NK-92 treated with Interleukin-12 subunit alpha and Interleukin-12 subunit beta, amount 100 ng/mL, for 24 hours (cell line): Measurements from ENCODE around the gene KIF17.

Experiments used
- DNase-seq: peaks from one replicate; lab custom pipeline; 2025; lab: John Stamatoyannopoulos, UW

Gene KIF17

GRCh38 chr1:20710469-20711284 is 7.1 kb downstream of the KIF17 start:
- DNase-seq: no peak

- DNase-seq: no peak
Measured at GRCh38 chr1:20709868-20710267, 7.9 kb downstream of the KIF17 start.

- no peak for DNase-seq
Measured at GRCh38 chr1:20708891-20709290, 8.9 kb downstream of the KIF17 start.

- DNase-seq: no peak
Measured at GRCh38 chr1:20708057-20708456, 9.8 kb downstream of the KIF17 start.

- DNase-seq: no peak
Measured at GRCh38 chr1:20706841-20707240, 11.0 kb downstream of the KIF17 start.

GRCh38 chr1:20705203-20705755 is 12.5 kb downstream of the KIF17 start:
- no peak for DNase-seq

GRCh38 chr1:20704390-20705202 is 13.2 kb downstream of the KIF17 start:
- no peak for DNase-seq

- no peak for DNase-seq
Measured at GRCh38 chr1:20703124-20703756, 14.6 kb downstream of the KIF17 start.

- no peak for DNase-seq
Measured at GRCh38 chr1:20702416-20702815, 15.4 kb downstream of the KIF17 start.

- no peak for DNase-seq
Measured at GRCh38 chr1:20701847-20702246, 16.0 kb downstream of the KIF17 start.

GRCh38 chr1:20701446-20701845 is 16.4 kb downstream of the KIF17 start:
- DNase-seq: no peak

GRCh38 chr1:20700636-20701215 is 17.1 kb downstream of the KIF17 start:
- no peak for DNase-seq

- DNase-seq: no peak
Measured at GRCh38 chr1:20699558-20699957, 18.2 kb downstream of the KIF17 start.

- no peak for DNase-seq
Measured at GRCh38 chr1:20698195-20698910, 19.5 kb downstream of the KIF17 start.

GRCh38 chr1:20697563-20697962 is 20.2 kb downstream of the KIF17 start:
- no peak for DNase-seq

- DNase-seq: peak; percentile 35
Measured at GRCh38 chr1:20696397-20697333, 21.1 kb downstream of the KIF17 start.

- DNase-seq: no peak
Measured at GRCh38 chr1:20695515-20695914, 22.3 kb downstream of the KIF17 start.

GRCh38 chr1:20693623-20694022 is 24.2 kb downstream of the KIF17 start:
- DNase-seq: no peak

GRCh38 chr1:20691872-20692271 is 25.9 kb downstream of the KIF17 start:
- no peak for DNase-seq

GRCh38 chr1:20689645-20690056 is 28.2 kb downstream of the KIF17 start:
- DNase-seq: no peak
